Cardiac muscle cell (in vitro differentiated cells and primary cell): ENCODE measurements around the gene GPX5. TPM values are rescaled to one million over a fixed set of nuclear protein-coding genes. Genes with fewer than 3 reads are reported as not detected.

Experiments used
- DNase-seq, 2 donors: peaks; one replicate each; pipeline versions ENCODE4 v3.0.0 to v3.0.0-alpha.2; 2010 to 2017; ENCODE audit warnings: low read depth in 1 of 2, low spot score in 1 of 2
- H3K27ac ChIP-seq: fragments of 200-600 bp; sonication (generic); 2 replicates; pipeline ENCODE4 v1.5.1; 2016
- H3K27me3 ChIP-seq: fragments of 200-600 bp; sonication (generic); 2 replicates; pipeline ENCODE4 v1.6.0; 2016; ENCODE audit warnings: control low read depth
- H3K36me3 ChIP-seq: fragments of 200-600 bp; sonication (generic); 2 replicates; pipeline ENCODE4 v1.5.1; 2016; ENCODE audit warnings: control low read depth
- H3K4me1 ChIP-seq: fragments of 200-600 bp; sonication (generic); 2 replicates; pipeline ENCODE4 v1.8.1; 2017; ENCODE audit warnings: low read depth, mild to moderate bottlenecking, mixed run types
- H3K4me3 ChIP-seq: fragments of 200-600 bp; sonication (generic); 2 replicates; pipeline ENCODE4 v1.5.1; 2016; ENCODE audit warnings: mild to moderate bottlenecking
- H3K9me3 ChIP-seq: fragments of 200-600 bp; sonication (generic); 2 replicates; pipeline ENCODE4 v1.5.1; 2017; ENCODE audit warnings: low read depth, mild to moderate bottlenecking, control low read depth
- CTCF ChIP-seq: IDR thresholded peaks from 2 replicates; pipeline ENCODE4 v1.5.1; 2012; ENCODE audit warnings: low read depth, mild to moderate bottlenecking, low read length
- polyA plus RNA-seq: library from polyadenylated mRNA; unstranded; fragments of >200 nt; fragmentation: Nextera tagmentation; extraction: Ambion mirVana; gene quantifications from 2 replicates; pipeline ENCODE4 v1.2.1, GENCODE V29; 2016
- total RNA-seq: library from RNA; depleted of rRNA; stranded (reverse); fragments of >200 nt; gene quantifications from 2 replicates; pipeline ENCODE4 v1.2.3, GENCODE V29; 2016

GPX5 gene
- total and polyA plus RNA-seq, 2 experiments from 2014 or later, result 0.30 to 3.6 TPM

GRCh38 chr6:28534875-28535274, 9.2 kb downstream of the GPX5 start:
- Histone ChIP-seq H3K4me3 (no peak overlapping the region), H3K9me3 (no peaks in the 10 kb centered on the region)

GRCh38 chr6:28537065-28537464, 11.4 kb downstream of the GPX5 start:
- no peaks in the 10 kb centered on the region for H3K27me3 ChIP-seq
- TF ChIP-seq CTCF, result no peak
- H3K36me3 ChIP-seq, result no peaks in the 10 kb centered on the region
- DNase-seq, result peak; percentile 13 to 42
- no peaks in the 10 kb centered on the region for H3K4me1 ChIP-seq
- H3K9me3 ChIP-seq, result no peaks in the 10 kb centered on the region
- no peak overlapping the region for H3K27ac ChIP-seq
- peak overlapping the region; percentile 5 for H3K4me3 ChIP-seq

More at GRCh38 chr6:28534875-28535274, 9.2 kb downstream of the GPX5 start:
- no peak for TF ChIP-seq CTCF
- no peak overlapping the region for H3K27ac ChIP-seq
- DNase-seq, result no peak
- H3K4me1 ChIP-seq, result peaks cover 9% of the 10 kb centered on the region
- no peaks in the 10 kb centered on the region for H3K36me3 ChIP-seq
- H3K27me3 ChIP-seq, result no peaks in the 10 kb centered on the region

GRCh38 chr6:28537509-28538140, 11.9 kb downstream of the GPX5 start:
- Histone ChIP-seq H3K9me3 (no peaks in the 10 kb centered on the region), H3K27me3 (no peaks in the 10 kb centered on the region), H3K36me3 (no peaks in the 10 kb centered on the region), H3K27ac (no peak overlapping the region), H3K4me3 (peak overlapping the region; percentile 5), H3K4me1 (no peaks in the 10 kb centered on the region)
- no peak for TF ChIP-seq CTCF
- no peak for DNase-seq

GRCh38 chr6:28541996-28542395, 16.3 kb downstream of the GPX5 start:
- Histone ChIP-seq H3K27me3 (no peaks in the 10 kb centered on the region), H3K4me1 (no peaks in the 10 kb centered on the region), H3K9me3 (no peaks in the 10 kb centered on the region), H3K36me3 (no peaks in the 10 kb centered on the region), H3K4me3 (peak overlapping the region; percentile 34), H3K27ac (peak overlapping the region; percentile 21)
- no peak for TF ChIP-seq CTCF
- no peak for DNase-seq

GRCh38 chr6:28542440-28543296, 17.0 kb downstream of the GPX5 start:
- H3K36me3 ChIP-seq, result no peaks in the 10 kb centered on the region
- no peaks in the 10 kb centered on the region for H3K9me3 ChIP-seq
- DNase-seq, result peak; percentile 81 to 86
- peak; percentile 54 for TF ChIP-seq CTCF
- peak overlapping the region; percentile 34 for H3K4me3 ChIP-seq
- peak overlapping the region; percentile 21 for H3K27ac ChIP-seq
- no peaks in the 10 kb centered on the region for H3K27me3 ChIP-seq
- no peaks in the 10 kb centered on the region for H3K4me1 ChIP-seq
